Panc1 (cell line): ENCODE results near the gene MSMB. TPM values are rescaled to one million over a fixed set of nuclear protein-coding genes. Genes with fewer than 3 reads are reported as not detected.
"Not testable (repeated sequence)": the region's sequence is repeated elsewhere in the genome, so short reads cannot be mapped to it uniquely, and the experiment has no call there.

Source experiments
- ATAC-seq: fragments of 200-7000 bp; cut with Tn5 transposase; 2 replicates; pipeline ENCODE4 v1.9.1; 2020; ENCODE audit warnings: mild to moderate bottlenecking, moderate library complexity
- BruUV-seq: library from RNA; stranded (reverse); fragments of 400-500 nt; replicated peaks from 2 replicates; lab custom pipeline; 2021; lab: Mats Ljungman, UMichigan
- CTCF ChIA-PET: fragments of 300-600 bp; sonication (Branson Sonifier 250); formaldehyde crosslinking; loops from one replicate; lab custom pipeline; 2022; ENCODE audit warnings: antibody characterized with exemption; lab: Charles Lee
- POLR2A ChIA-PET: fragments of 300-600 bp; sonication (Branson Sonifier 250); formaldehyde crosslinking; loops from one replicate; lab custom pipeline; 2022; ENCODE audit warnings: antibody characterized with exemption; lab: Charles Lee
- DNase-seq: peaks from one replicate; pipeline ENCODE4 v3.0.0-alpha.2; 2010; ENCODE audit warnings: low read depth, low spot score
- H3K27ac ChIP-seq: 2 replicates; pipeline ENCODE4 v1.5.1; 2011; ENCODE audit warnings: mild to moderate bottlenecking, low read length, inconsistent platforms
- H3K27me3 ChIP-seq: fragments of 200-500 bp; sonication (Bioruptor generic); 2 replicates; pipeline ENCODE4 v1.6.0; 2014; ENCODE audit warnings: low read length, inconsistent platforms; ENCODE audit not compliant: control insufficient read depth, insufficient read depth
- H3K36me3 ChIP-seq: fragments of 200-500 bp; sonication (Bioruptor generic); 2 replicates; pipeline ENCODE4 v1.5.1; 2014; ENCODE audit warnings: inconsistent platforms, mild to moderate bottlenecking, low read length, moderate library complexity; ENCODE audit not compliant: control insufficient read depth, insufficient read depth
- H3K4me1 ChIP-seq: 2 replicates; pipeline ENCODE4 v1.5.1; 2011; ENCODE audit warnings: inconsistent platforms, mild to moderate bottlenecking, low read length, moderate library complexity; ENCODE audit not compliant: control insufficient read depth, insufficient read depth
- H3K4me3 ChIP-seq, 2 experiments: 2 replicates each; pipeline ENCODE4 v1.5.1; 2011 to 2012; ENCODE audit warnings: low read depth in 2 of 2, low read length in 2 of 2, mild to moderate bottlenecking in 2 of 2, inconsistent platforms in 1 of 2, moderate library complexity in 1 of 2
- H3K9me3 ChIP-seq: fragments of 200-500 bp; sonication (Bioruptor generic); 2 replicates; pipeline ENCODE4 v1.5.1; 2014; ENCODE audit warnings: low read depth, mild to moderate bottlenecking, inconsistent platforms, low read length, moderate library complexity; ENCODE audit not compliant: control insufficient read depth, insufficient read depth
- CTCF ChIP-seq: fragments of 450-650 bp; IDR thresholded peaks from 2 replicates; pipeline ENCODE4 v1.5.1; 2017; ENCODE audit warnings: mild to moderate bottlenecking
- POLR2AphosphoS5 ChIP-seq: IDR thresholded peaks from 2 replicates; pipeline ENCODE4 v1.6.1; 2012; ENCODE audit warnings: mild to moderate bottlenecking, low read depth, low read length, moderate library complexity
- SIN3A ChIP-seq: IDR thresholded peaks from 2 replicates; pipeline ENCODE4 v1.6.1; 2012; ENCODE audit warnings: low read depth, mild to moderate bottlenecking, low read length, moderate library complexity, borderline replicate concordance; ENCODE audit not compliant: insufficient read depth
- TCF7L2 ChIP-seq: IDR thresholded peaks from 2 replicates; pipeline ENCODE4 v1.6.1; 2011; ENCODE audit warnings: mild to moderate bottlenecking, low read depth, low read length, inconsistent platforms
- in situ Hi-C: cut with HindIII; loops from 2 replicates; pipeline ENCODE4 v1.10.0; 2016; ENCODE audit warnings: low sequenced_read_pairs, low pct_unique_long_range_greater_than_20kb
- intact Hi-C: fragments of 100-400 bp; cut with micrococcal nuclease; formaldehyde crosslinking; loops from one replicate; pipeline ENCODE4 v1.10.0; 2022; ENCODE audit not compliant: unreplicated experiment
- total RNA-seq: library from RNA; stranded (reverse); gene quantifications from one replicate; pipeline ENCODE4 v1.2.1, GENCODE V29; 2021; ENCODE audit not compliant: unreplicated experiment
- TF ChIP-seq, protein P1 (sequence below), 2 experiments: IDR thresholded peaks; 2 replicates each; pipeline ENCODE4 v1.6.1; 2011 to 2012; ENCODE audit warnings: low read depth in 2 of 2, control low read depth in 1 of 2, low read length in 1 of 2, mild to moderate bottlenecking in 1 of 2, moderate library complexity in 1 of 2; ENCODE audit not compliant: insufficient read depth in 1 of 2

MSMB gene
- total RNA-seq, 1 experiment from 2014 or later: not detected

DNA sequence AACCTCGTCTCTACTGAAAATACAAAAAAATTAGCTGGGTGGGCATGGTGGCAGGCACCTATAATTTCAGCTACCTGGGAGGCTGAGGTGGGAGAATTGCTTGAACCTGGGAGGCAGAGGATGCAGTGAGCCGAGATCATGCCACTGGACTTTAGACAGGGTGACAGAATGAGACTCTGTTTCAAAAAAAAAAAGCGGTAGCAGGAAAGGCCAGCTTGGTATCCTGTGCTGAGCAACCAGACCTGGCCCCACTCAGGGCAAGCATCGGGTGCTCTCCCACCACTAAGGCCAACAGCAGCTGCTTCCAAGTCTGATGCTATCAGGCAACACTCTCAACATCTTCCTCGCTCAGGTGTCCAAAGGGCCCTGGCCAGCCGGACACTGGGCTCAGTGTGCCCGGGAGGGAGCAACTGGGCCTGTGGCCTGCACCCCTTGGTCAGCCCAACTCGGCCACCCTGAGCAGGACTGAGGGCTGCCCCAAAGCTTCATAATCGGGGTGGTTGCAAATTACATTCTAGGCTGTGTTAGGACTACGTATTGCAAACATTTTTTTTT is 44.3 kb upstream of the MSMB start:
- no peak overlapping the region for H3K27ac ChIP-seq
- no peaks in the 10 kb centered on the region for H3K9me3 ChIP-seq
- ChIA-PET CTCF (no interaction called here), POLR2A (no interaction called here)
- TF ChIP-seq, protein P1, sequence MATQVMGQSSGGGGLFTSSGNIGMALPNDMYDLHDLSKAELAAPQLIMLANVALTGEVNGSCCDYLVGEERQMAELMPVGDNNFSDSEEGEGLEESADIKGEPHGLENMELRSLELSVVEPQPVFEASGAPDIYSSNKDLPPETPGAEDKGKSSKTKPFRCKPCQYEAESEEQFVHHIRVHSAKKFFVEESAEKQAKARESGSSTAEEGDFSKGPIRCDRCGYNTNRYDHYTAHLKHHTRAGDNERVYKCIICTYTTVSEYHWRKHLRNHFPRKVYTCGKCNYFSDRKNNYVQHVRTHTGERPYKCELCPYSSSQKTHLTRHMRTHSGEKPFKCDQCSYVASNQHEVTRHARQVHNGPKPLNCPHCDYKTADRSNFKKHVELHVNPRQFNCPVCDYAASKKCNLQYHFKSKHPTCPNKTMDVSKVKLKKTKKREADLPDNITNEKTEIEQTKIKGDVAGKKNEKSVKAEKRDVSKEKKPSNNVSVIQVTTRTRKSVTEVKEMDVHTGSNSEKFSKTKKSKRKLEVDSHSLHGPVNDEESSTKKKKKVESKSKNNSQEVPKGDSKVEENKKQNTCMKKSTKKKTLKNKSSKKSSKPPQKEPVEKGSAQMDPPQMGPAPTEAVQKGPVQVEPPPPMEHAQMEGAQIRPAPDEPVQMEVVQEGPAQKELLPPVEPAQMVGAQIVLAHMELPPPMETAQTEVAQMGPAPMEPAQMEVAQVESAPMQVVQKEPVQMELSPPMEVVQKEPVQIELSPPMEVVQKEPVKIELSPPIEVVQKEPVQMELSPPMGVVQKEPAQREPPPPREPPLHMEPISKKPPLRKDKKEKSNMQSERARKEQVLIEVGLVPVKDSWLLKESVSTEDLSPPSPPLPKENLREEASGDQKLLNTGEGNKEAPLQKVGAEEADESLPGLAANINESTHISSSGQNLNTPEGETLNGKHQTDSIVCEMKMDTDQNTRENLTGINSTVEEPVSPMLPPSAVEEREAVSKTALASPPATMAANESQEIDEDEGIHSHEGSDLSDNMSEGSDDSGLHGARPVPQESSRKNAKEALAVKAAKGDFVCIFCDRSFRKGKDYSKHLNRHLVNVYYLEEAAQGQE (IDR thresholded peaks at IDR 0.05; ENCODE audit: insufficient read depth in 1 of 2, low read depth in 2 of 2, low read length in 1 of 2): no peak
- TF ChIP-seq TCF7L2 (no peak), SIN3A (no peak), CTCF (no peak), POLR2AphosphoS5 (no peak)
- no peaks in the 10 kb centered on the region for H3K36me3 ChIP-seq
- in situ Hi-C loops (no loop called here), intact Hi-C loops (no loop called here)
- no peak overlapping the region for H3K4me3 ChIP-seq
- no peak for DNase-seq
- no peaks in the 10 kb centered on the region for H3K4me1 ChIP-seq
- no peak for ATAC-seq
- BruUV-seq: no TSS peak
- no peaks in the 10 kb centered on the region for H3K27me3 ChIP-seq

- intact Hi-C loops, H3K36me3 ChIP-seq, H3K27me3 ChIP-seq, ATAC-seq, H3K9me3 ChIP-seq, H3K27ac ChIP-seq, H3K4me3 ChIP-seq, H3K4me1 ChIP-seq, BruUV-seq, in situ Hi-C loops, POLR2A ChIA-PET, DNase-seq, CTCF ChIA-PET: not testable (repeated sequence)
These were observed 41.3 kb upstream of the MSMB start for GRCh38 chr10:46087381-46087780.

- Histone ChIP-seq H3K4me1 (no peaks in the 10 kb centered on the region), H3K27me3 (no peaks in the 10 kb centered on the region), H3K4me3 (no peak overlapping the region), H3K9me3 (no peaks in the 10 kb centered on the region), H3K27ac (no peak overlapping the region), H3K36me3 (no peaks in the 10 kb centered on the region)
- ChIA-PET CTCF (no interaction called here), POLR2A (no interaction called here)
- intact Hi-C loops: no loop called here
- no peak for ATAC-seq
- DNase-seq: no peak
- in situ Hi-C loops: no loop called here
- TF ChIP-seq, protein P1 (IDR thresholded peaks at IDR 0.05; ENCODE audit: insufficient read depth in 1 of 2, low read depth in 2 of 2, low read length in 1 of 2): no peak
- TF ChIP-seq TCF7L2 (no peak), SIN3A (no peak), POLR2AphosphoS5 (no peak), CTCF (no peak)
- BruUV-seq: no TSS peak
These were observed 38.5 kb upstream of the MSMB start for GRCh38 chr10:46084321-46085165.
